Measurements from ENCODE around the gene HMGB1.
"Not testable (repeated sequence)": the region's sequence is repeated elsewhere in the genome, so short reads cannot be mapped to it uniquely, and the experiment has no call there.

- not testable (repeated sequence) for TF ChIP-seq EZH2 (IDR thresholded peaks at IDR 0.05; ENCODE audit: borderline replicate concordance, low read depth, low read length, severe bottlenecking); CTCF (IDR thresholded peaks at IDR 0.05; ENCODE audit: extremely low read depth in 1 of 2, insufficient read depth in 1 of 2, low read depth in 1 of 2, low read length in 2 of 2)
These were observed 14.3 kb downstream of the HMGB1 start for GRCh38 chr13:30451476-30451875.

Data from endothelial cell of umbilical vein (primary cell).